K562 (cell line): ENCODE data around the gene ZNF112. TPM values are rescaled to one million over a fixed set of nuclear protein-coding genes. Genes with fewer than 3 reads are reported as not detected.

Experiments
- BCLAF1 ChIP-seq, 2 experiments: fragments of 450-650 bp in 1 of 2; IDR thresholded peaks; 2 replicates each; pipeline ENCODE4 v1.6.1; 2011 to 2017; ENCODE audit warnings: low read depth in 2 of 2, antibody characterized with exemption in 1 of 2, borderline replicate concordance in 1 of 2, low read length in 1 of 2, mild to moderate bottlenecking in 1 of 2, mixed read lengths in 1 of 2; ENCODE audit not compliant: control insufficient read depth in 1 of 2
- DDX20 ChIP-seq: fragments of 450-650 bp; IDR thresholded peaks from 2 replicates; pipeline ENCODE4 v1.6.1; 2016; ENCODE audit warnings: missing genetic modification characterization, low read depth, mild to moderate bottlenecking, missing compliant biosample characterization, moderate library complexity
- E4F1 ChIP-seq: fragments of 250-450 bp; sonication (Bioruptor Pico); IDR thresholded peaks from 2 replicates; pipeline ENCODE4 v1.5.0; 2021; ENCODE audit warnings: mild to moderate bottlenecking, borderline replicate concordance
- GATAD2B ChIP-seq: fragments of 450-650 bp; IDR thresholded peaks from 2 replicates; pipeline ENCODE4 v1.6.1; 2017; ENCODE audit warnings: mild to moderate bottlenecking, borderline replicate concordance
- GMEB1 ChIP-seq: fragments of 250-450 bp; sonication (Bioruptor Pico); IDR thresholded peaks from 2 replicates; pipeline ENCODE4 v1.4.0; 2020; ENCODE audit warnings: mild to moderate bottlenecking
- KAT2B ChIP-seq: IDR thresholded peaks from one replicate; pipeline ENCODE4 v1.6.1; 2012; ENCODE audit warnings: low read depth, mild to moderate bottlenecking, control low read depth, inconsistent platforms, low read length, moderate library complexity
- MTA3 ChIP-seq: fragments of 450-650 bp; formaldehyde crosslinking; IDR thresholded peaks from 2 replicates; pipeline ENCODE4 v1.6.1; 2017; ENCODE audit warnings: mild to moderate bottlenecking, borderline replicate concordance
- REST ChIP-seq, 2 experiments: fragments of 450-650 bp; formaldehyde crosslinking in 1 of 2; IDR thresholded peaks; 2 replicates each; pipeline versions ENCODE4 v1.4.0 to v1.6.1; 2014 to 2020; ENCODE audit warnings: mild to moderate bottlenecking in 2 of 2, borderline replicate concordance in 1 of 2, low read depth in 1 of 2
- ZNF143 ChIP-seq: sonication (generic); formaldehyde crosslinking; IDR thresholded peaks from 2 replicates; pipeline ENCODE4 v1.9.0; 2022; ENCODE audit warnings: mild to moderate bottlenecking, missing genetic modification reagents
- ZNF76 ChIP-seq: fragments of 250-450 bp; sonication (Bioruptor Pico); IDR thresholded peaks from 2 replicates; pipeline ENCODE4 v1.4.0; 2020; ENCODE audit warnings: mild to moderate bottlenecking, moderate library complexity, borderline replicate concordance
- polyA plus RNA-seq, 8 experiments: library from polyadenylated mRNA; depleted of rRNA in 4 of 8; stranded (reverse) in 5 of 8; unstranded in 3 of 8; fragments of >200 nt; fragmentation: Nextera tagmentation in 2 of 8; fragmentation: Illumina TruSeq in 1 of 8; extraction: Ambion mirVana in 2 of 8; extraction: Trizol in 1 of 8; gene quantifications; 2 replicates each; pipeline versions ENCODE4 v1.2.1 to v1.2.3, GENCODE V29; 2011 to 2014; ENCODE audit warnings: inconsistent platforms in 1 of 8, missing spikeins in 1 of 8
- total RNA-seq, 7 experiments: library from RNA; depleted of rRNA in 6 of 7; stranded (reverse); fragments of >200 nt in 6 of 7; fragmentation: Illumina TruSeq in 2 of 7; extraction: Trizol in 2 of 7; gene quantifications; 2 replicates each; pipeline versions ENCODE4 v1.2.1 to v1.2.3, GENCODE V29; 2011 to 2021; ENCODE audit warnings: low replicate concordance in 1 of 7

ZNF112 gene
- total and polyA plus RNA-seq, 9 of the 15 experiments (the other 6 are each of a cell fraction or from before 2014, with no cell fraction given) = 0.21 to 1.3 (median 0.61) TPM

GRCh38 chr19:44304659-44305193 is 51.8 kb downstream of the ZNF112 start, which contains the start of gene ZNF235 (continued):
- TF ChIP-seq REST (IDR thresholded peaks at IDR 0.05; ENCODE audit: borderline replicate concordance) (no peak), REST (CRISPR knock-in tag; IDR thresholded peaks at IDR 0.05; ENCODE audit: low read depth) (0 out of 2 replicates have a peak, but pooled peaks have one; percentile 47), ZNF143 (CRISPR knock-in tag) (peak; percentile 88), KAT2B (no peak), GATAD2B (no peak), ZNF76 (CRISPR knock-in tag) (no peak), GMEB1 (CRISPR knock-in tag) (peak; percentile 9; the same call in 1 of the 2 replicates), MTA3 (peak; percentile 43; the same call in 1 of the 2 replicates), E4F1 (CRISPR knock-in tag) (no peak), DDX20 (tag) (no peak), BCLAF1 (IDR thresholded peaks at IDR 0.05; ENCODE audit: borderline replicate concordance in 1 of 2, control insufficient read depth in 1 of 2, low read depth in 2 of 2, low read length in 1 of 2) (no peak)
